ENCODE data around the gene TMED1. TPM values are rescaled to one million over a fixed set of nuclear protein-coding genes. Genes with fewer than 3 reads are reported as not detected.

Gene TMED1
- total RNA-seq, 1 donor from 2014 or later = 14.2 TPM

DNA sequence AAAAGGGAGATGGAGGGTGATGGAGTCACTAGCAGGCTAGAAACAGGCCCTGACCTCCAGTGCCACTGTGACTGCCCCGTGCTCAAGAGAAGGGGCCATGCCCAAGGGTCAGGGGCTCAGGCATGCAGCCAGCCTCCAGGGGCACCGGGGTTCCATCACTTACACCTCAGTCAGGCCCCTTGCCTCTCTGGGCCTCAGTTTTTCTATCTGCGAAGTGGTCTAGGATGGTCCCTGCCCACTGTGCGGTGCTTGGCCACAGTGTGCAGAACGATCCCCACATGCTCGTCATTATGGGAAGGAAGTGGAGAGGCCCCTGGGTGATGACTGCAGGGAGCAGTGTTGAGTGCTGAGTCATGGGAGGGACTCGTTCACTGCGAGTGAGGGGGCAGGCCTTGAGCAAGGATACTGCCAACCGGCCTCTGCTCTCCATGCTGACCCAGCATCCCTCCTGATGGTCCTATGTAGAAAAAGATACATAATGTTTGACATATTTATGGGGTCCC is 23.1 kb downstream of the TMED1 start:
- intact Hi-C loops (cut with micrococcal nuclease) = loop anchor here (5.0 kb wide), 1 partner anchor 96 kb away; the partner anchor contains the start of gene DNM2

GRCh38 chr19:10812196-10812595 is 23.8 kb downstream of the TMED1 start:
- intact Hi-C loops (cut with micrococcal nuclease) = loop anchor here (5.0 kb wide), 1 partner anchor 95 kb away; the partner anchor contains the start of gene DNM2

DNA sequence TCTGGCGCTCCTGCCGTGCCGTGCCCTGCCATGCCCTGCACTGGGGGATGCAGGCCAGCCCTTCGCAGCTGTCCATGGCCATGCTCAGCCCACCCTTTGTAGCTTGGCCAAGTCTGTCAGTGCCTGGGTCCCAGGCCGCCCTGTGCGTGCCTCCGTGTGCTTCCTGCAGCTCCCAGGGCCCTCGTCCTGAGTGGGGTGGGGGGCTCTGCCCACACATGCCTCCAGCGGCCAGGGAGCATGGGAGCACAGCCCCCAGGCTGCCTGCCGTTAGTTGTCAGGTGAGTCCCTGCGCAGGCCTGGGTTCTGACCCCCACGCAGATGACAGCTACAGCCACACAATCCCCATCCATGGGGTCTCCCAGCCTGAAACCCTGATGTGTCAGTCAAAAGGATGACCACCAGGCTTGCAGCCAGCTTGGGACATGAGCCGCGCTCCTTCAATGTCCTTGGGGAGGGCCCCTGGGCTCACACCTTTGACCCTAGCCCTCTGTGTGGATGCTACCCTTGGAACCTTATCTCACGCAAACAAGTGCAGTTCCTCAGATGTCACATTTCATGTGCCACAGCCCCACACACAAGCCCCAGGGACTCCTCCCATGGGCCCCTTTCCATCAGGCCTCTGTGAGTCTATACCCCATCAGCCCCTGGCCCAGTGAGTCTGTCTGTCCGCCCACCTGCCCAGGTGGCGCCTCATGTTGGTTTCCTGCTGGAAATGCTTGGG is 24.5 kb downstream of the TMED1 start:
- intact Hi-C loops (cut with micrococcal nuclease) = loop anchor here (5.0 kb wide), 1 partner anchor 94 kb away; the partner anchor contains the start of gene DNM2

- intact Hi-C loops (cut with micrococcal nuclease) = loop anchor here (1.0 to 5.0 kb wide), 2 partner anchors 12 to 92 kb away; partner anchors contain the start of gene DNM2
Measured at GRCh38 chr19:10809651-10810285, 26.2 kb downstream of the TMED1 start.

- intact Hi-C loops (cut with micrococcal nuclease) = loop anchor here (1.0 kb wide), 1 partner anchor 12 kb away; no protein-coding TSS in a partner anchor
Measured at GRCh38 chr19:10808937-10809649, 26.9 kb downstream of the TMED1 start.

DNA sequence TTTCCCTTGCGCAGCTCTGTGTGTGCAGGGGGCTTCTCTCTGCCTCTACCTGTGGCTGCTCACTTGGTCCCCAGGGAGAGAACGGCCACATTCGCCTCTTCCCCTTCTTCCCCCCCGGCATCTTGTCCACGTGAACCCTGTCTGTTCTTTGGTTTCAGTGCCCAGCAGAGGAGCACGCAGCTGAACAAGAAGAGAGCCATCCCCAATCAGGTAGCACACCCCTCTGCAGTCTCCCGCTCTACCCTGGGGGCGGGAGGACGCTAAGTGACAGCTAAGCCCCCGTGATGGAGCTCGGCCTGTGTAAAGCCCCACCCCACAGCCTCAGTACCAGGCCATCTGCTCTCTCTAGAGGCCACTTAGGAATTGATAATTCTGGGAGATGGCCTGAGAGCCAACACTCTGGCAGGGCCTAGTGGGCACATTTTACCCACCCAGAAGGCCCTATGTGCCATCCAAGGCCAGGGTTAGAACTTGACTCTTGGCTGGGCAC is 30.2 kb downstream of the TMED1 start:
- intact Hi-C loops (cut with micrococcal nuclease) = no loop called here

GRCh38 chr19:10805065-10805757 is 30.8 kb downstream of the TMED1 start:
- intact Hi-C loops (cut with micrococcal nuclease) = no loop called here

- intact Hi-C loops (cut with micrococcal nuclease) = no loop called here
Measured at GRCh38 chr19:10803252-10803651, 32.8 kb downstream of the TMED1 start.

DNA sequence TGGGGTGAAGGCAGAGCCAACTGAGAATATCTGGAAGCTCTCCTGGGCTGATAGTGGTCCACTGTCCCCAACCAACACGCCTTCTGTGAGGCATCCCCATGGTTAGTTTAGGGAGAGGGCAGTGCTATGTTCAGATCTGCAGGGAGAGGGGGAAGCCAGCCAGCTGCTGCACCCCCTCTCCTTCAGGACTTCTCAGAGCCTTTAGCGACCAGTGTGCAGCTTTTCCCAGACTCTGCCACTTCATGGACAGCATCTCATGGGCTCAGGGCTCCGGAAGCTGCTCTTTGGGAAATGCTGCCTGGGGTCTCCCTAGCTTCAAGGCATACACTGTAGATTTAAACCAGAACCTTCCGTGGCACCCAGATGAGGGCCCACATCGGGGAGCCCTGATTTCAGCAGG is 33.5 kb downstream of the TMED1 start:
- intact Hi-C loops (cut with micrococcal nuclease) = no loop called here

GRCh38 chr19:10800488-10800887 is 35.5 kb downstream of the TMED1 start:
- intact Hi-C loops (cut with micrococcal nuclease) = no loop called here

GRCh38 chr19:10797541-10798256 is 38.3 kb downstream of the TMED1 start:
- intact Hi-C loops (cut with micrococcal nuclease) = loop anchor here (1.0 to 2.0 kb wide), 8 partner anchors 12 to 231 kb away; partner anchors contain the start of genes CARM1, KRI1 and TMED1

DNA sequence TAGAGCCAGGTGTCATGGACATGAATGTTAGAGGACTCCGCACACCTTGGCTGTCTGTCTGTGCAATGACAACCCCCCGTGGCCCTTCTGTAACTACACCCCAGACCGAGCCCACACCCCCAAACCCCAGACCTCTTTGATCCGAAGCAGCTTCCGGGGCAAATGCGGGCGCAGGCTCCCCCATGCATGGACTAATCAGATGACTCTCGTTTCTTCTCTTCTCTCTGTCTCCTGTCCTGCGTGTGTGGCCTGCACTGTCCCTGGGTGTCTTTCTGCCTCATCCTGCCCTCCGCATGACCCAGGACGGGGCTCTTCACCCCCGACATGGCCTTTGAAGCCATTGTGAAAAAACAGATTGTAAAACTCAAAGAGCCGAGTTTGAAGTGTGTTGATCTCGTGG is 38.9 kb downstream of the TMED1 start:
- intact Hi-C loops (cut with micrococcal nuclease) = loop anchor here (1.0 to 2.0 kb wide), 8 partner anchors 12 to 231 kb away; partner anchors contain the start of genes CARM1, KRI1 and TMED1

- intact Hi-C loops (cut with micrococcal nuclease) = loop anchor here (1.0 to 2.0 kb wide), 8 partner anchors 13 to 230 kb away; partner anchors contain the start of genes CARM1, KRI1 and TMED1
Measured at GRCh38 chr19:10796653-10797052, 39.4 kb downstream of the TMED1 start.

DNA sequence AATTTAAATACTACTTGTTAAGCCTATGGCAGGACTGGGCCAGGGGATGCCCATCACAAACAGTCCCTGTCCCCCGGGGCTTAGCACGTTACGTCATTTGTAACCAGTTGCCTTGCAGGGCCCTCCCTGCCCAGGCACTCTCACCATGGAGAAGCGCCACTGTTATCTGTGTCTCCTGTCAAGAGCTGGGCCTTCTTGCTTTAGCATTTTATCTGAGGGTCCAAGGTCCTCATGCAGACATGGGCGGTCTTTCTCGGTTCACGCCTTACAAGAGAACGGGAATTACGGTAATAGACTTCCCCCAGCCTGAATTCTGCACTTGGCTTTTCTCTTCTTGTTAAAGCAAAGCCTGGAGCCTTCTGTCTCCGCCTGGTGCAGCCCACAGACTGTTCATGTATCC is 46.1 kb downstream of the TMED1 start:
- intact Hi-C loops (cut with micrococcal nuclease) = no loop called here

DNA sequence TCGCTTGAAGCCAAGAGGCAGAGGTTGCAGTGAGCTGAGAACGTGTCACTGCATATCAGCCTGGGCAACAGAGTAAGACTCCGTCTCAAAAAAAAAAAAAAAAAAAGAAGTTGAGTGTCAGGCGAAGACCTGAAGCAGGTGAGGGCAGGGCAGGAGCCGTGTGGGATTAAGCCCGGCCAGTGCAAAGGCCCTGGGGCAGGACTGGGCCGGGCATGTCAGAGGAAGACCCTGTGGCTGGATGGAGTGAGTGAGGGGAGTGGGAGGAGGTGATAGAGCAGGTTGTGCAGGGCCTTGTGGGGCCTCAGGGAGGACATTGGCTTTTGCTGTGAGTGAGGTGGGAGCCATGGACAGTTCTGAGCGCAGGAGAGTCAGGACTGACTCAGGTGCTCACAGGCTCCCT is 47.9 kb downstream of the TMED1 start:
- intact Hi-C loops (cut with micrococcal nuclease) = no loop called here

- intact Hi-C loops (cut with micrococcal nuclease) = no loop called here
Measured at GRCh38 chr19:10784257-10784656, 51.8 kb downstream of the TMED1 start.

DNA sequence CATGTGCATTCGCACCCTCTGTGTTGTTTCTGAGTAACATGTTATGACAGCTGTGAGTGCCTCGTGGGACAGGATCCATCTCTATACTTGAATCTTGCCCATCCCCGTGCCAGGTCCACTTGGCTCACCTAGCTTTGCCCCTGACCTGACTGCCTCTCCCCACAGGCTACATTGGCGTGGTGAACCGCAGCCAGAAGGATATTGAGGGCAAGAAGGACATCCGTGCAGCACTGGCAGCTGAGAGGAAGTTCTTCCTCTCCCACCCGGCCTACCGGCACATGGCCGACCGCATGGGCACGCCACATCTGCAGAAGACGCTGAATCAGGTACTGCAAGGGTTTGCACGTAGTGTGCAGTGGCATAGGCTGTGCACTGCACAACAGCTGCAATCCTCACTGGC is 53.2 kb downstream of the TMED1 start:
- intact Hi-C loops (cut with micrococcal nuclease) = no loop called here
